Measurements from ENCODE around the gene VAV3.

VAV3 gene

DNA sequence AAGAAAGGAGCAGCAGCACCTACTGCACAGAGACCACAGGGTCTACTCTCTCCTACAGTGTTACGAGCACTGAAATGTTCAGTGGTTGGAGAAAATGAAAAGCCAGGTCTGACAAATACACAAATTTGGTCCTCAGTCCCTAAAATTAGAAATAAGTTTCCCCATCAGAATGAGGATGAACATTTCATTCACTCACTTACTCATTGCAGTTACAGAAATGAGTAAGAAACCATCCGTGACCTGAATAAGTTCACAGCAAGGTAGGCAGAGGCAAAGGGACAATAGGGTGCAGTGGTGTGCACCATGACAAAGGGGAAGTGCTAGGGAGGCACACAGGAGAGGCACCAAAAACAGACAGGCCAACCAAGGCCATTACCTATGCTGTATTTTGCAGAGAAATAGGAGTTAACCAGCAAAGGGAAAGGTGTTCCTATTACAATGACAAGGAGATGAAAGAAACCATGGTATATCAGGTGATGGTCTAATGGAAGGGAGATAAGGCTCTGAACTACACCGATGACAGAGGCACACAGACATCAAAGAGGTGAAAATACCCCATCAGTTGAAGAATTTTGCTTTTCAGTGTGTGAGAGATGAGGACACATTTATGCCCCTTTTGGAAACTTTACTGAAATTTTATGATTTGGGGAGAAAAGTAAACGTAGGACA, 29.4 kb downstream of the VAV3 start:
- 79 to 90% methylated on average over 2 of the region's 4 CpGs for WGBS, 2 experiments (ENCODE audit: insufficient coverage in 2 of 2)
- no peak overlapping the region for H3K27ac ChIP-seq (ENCODE audit: low read depth, low read length, severe bottlenecking)
- no peaks in the 10 kb centered on the region for H3K9me3 ChIP-seq (ENCODE audit: control insufficient read depth, low read length)
- no peaks in the 10 kb centered on the region for H3K36me3 ChIP-seq (ENCODE audit: control insufficient read depth, insufficient read depth, low read length)
- peaks cover 11% of the 10 kb centered on the region for H3K4me1 ChIP-seq (ENCODE audit: control insufficient read depth, insufficient read depth, low read length, poor library complexity, severe bottlenecking)
- H3K4me3 ChIP-seq (ENCODE audit: extremely low read depth, insufficient read depth, low read length, poor library complexity, severe bottlenecking): no peak overlapping the region

DNA sequence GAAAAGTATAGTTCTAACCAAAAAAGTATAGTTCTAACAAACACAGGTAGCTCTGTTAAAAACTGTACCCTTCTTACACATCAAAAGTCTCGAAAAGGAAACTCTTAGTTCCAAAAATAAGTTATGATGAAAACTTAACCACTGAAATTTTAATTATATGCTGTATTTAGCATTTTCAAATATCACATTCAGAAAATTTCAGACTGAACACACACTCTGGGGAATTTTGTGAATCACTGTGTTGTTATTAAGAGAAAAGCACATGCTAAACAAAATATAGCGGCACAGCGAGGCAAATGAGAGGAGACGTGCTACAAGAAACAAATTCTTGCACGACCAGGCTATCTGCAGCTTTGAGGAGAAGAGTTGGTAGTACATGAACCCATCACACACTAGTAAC, 30.4 kb downstream of the VAV3 start:
- no peak overlapping the region for H3K4me3 ChIP-seq (ENCODE audit: extremely low read depth, insufficient read depth, low read length, poor library complexity, severe bottlenecking)
- no peaks in the 10 kb centered on the region for H3K36me3 ChIP-seq (ENCODE audit: control insufficient read depth, insufficient read depth, low read length)
- H3K9me3 ChIP-seq (ENCODE audit: control insufficient read depth, low read length): no peaks in the 10 kb centered on the region
- H3K4me1 ChIP-seq (ENCODE audit: control insufficient read depth, insufficient read depth, low read length, poor library complexity, severe bottlenecking): peaks cover 11% of the 10 kb centered on the region
- H3K27ac ChIP-seq (ENCODE audit: low read depth, low read length, severe bottlenecking): no peak overlapping the region
- 95 to 96% methylated on average over 4 of the region's 5 CpGs for WGBS, 2 experiments (ENCODE audit: insufficient coverage in 2 of 2)

DNA sequence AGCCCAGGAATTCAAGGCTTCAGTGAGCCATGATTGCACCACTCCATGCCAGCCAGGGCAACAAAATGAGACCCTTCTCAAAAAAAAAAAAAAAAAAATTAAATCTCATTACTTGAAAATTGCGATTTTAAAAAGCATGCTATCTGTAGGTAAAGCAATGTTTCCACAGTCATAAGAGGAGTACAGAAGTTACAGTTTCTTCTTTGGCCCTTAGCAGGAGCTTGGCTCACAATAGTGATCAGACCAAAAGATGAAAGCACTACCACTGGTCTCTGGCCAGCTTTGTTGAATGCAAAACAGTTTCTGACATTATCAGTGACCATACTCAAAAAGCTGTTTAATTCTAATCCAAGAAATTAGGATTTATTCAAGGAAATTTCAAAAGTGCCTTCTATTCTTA, 31.2 kb downstream of the VAV3 start:
- H3K36me3 ChIP-seq (ENCODE audit: control insufficient read depth, insufficient read depth, low read length): no peaks in the 10 kb centered on the region
- no peaks in the 10 kb centered on the region for H3K9me3 ChIP-seq (ENCODE audit: control insufficient read depth, low read length)
- no peak overlapping the region for H3K4me3 ChIP-seq (ENCODE audit: extremely low read depth, insufficient read depth, low read length, poor library complexity, severe bottlenecking)
- H3K4me1 ChIP-seq (ENCODE audit: control insufficient read depth, insufficient read depth, low read length, poor library complexity, severe bottlenecking): peaks cover 11% of the 10 kb centered on the region
- no peak overlapping the region for H3K27ac ChIP-seq (ENCODE audit: low read depth, low read length, severe bottlenecking)
- 100% methylated on average over 1 of the region's 1 CpG; no CpG with 5 or more reads in 1 of the 2 experiments for WGBS, 2 experiments (ENCODE audit: insufficient coverage in 2 of 2)

DNA sequence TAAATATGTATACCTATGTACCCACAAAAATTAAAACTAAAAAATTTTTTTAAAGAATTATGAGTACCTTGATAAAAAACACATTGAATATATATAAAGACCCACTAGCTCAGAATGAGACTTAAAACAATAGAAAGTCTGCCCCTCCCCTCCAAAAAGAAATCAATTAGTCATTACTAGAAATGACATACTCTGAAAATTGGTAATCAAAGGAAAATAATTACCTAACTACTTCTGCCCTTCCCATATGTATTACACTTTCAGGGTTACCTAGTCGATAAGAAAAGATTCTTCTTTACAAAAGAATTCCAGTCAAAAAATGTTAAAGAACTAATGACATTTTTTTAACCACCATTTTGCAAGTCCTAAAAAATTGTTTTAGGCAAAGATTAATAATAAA, 34.7 kb downstream of the VAV3 start:
- no peaks in the 10 kb centered on the region for H3K4me1 ChIP-seq (ENCODE audit: control insufficient read depth, insufficient read depth, low read length, poor library complexity, severe bottlenecking)
- no peak overlapping the region for H3K27ac ChIP-seq (ENCODE audit: low read depth, low read length, severe bottlenecking)
- no peaks in the 10 kb centered on the region for H3K36me3 ChIP-seq (ENCODE audit: control insufficient read depth, insufficient read depth, low read length)
- 100% methylated on average over 1 of the region's 1 CpG; no CpG with 5 or more reads in 1 of the 2 experiments for WGBS, 2 experiments (ENCODE audit: insufficient coverage in 2 of 2)
- no peak overlapping the region for H3K4me3 ChIP-seq (ENCODE audit: extremely low read depth, insufficient read depth, low read length, poor library complexity, severe bottlenecking)
- H3K9me3 ChIP-seq (ENCODE audit: control insufficient read depth, low read length): no peaks in the 10 kb centered on the region

DNA sequence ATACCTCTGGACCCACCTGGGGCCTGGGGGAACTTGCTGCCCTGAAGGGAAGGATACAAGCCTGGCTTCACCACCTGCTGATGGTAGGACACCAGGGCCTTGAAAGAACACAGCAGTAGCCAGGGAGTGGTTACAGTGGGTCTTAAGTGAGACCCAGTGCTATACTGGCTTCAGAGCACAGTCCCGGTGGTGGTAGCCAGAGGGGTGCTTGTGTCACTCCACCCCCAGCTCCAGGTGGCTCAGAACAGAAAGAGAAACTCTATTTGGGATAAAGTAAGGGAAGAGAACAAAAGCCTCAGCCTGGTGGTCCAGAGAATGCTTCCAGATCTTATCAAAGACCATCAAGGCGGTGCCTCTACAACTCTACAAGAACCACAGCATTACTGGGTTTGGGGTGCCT, 37.2 kb downstream of the VAV3 start:
- no peaks in the 10 kb centered on the region for H3K9me3 ChIP-seq (ENCODE audit: control insufficient read depth, low read length)
- no peak overlapping the region for H3K27ac ChIP-seq (ENCODE audit: low read depth, low read length, severe bottlenecking)
- H3K4me1 ChIP-seq (ENCODE audit: control insufficient read depth, insufficient read depth, low read length, poor library complexity, severe bottlenecking): no peaks in the 10 kb centered on the region
- H3K36me3 ChIP-seq (ENCODE audit: control insufficient read depth, insufficient read depth, low read length): no peaks in the 10 kb centered on the region
- H3K4me3 ChIP-seq (ENCODE audit: extremely low read depth, insufficient read depth, low read length, poor library complexity, severe bottlenecking): no peak overlapping the region
- WGBS, 2 experiments (ENCODE audit: insufficient coverage in 2 of 2): 100% methylated on average over 1 of the region's 2 CpGs; no CpG with 5 or more reads in 1 of the 2 experiments

DNA sequence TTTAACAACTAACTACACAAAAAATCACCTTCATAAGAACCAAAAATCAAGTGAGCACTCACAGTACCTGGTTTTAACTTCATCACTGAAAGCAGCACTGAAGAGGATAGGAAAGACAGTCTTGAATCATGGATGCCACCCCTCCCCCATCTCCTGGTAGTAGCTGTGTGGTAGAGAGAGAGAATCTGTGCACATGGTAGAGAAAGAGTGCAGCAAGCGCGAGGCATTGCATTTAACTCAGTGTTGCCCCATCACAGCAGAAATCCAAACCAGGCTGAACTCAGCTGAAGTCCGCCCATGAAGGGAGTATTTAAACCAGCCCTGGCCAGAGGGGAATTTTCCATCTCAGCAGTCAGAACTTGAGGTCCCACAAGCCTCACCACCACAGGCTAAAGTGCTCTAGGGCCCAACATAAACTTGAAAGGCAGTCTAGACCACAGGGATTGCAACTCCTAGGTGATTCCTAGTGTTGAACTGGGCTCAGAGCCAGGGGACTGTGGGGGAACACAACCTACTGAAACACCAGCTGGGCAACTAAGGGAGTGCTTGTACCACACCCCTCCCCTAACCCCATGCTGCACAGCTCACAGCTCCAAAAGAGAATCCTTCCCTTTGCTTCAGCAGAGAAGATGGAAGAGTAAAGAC, 38.4 kb downstream of the VAV3 start:
- H3K9me3 ChIP-seq (ENCODE audit: control insufficient read depth, low read length): no peaks in the 10 kb centered on the region
- no peak overlapping the region for H3K27ac ChIP-seq (ENCODE audit: low read depth, low read length, severe bottlenecking)
- no peaks in the 10 kb centered on the region for H3K4me1 ChIP-seq (ENCODE audit: control insufficient read depth, insufficient read depth, low read length, poor library complexity, severe bottlenecking)
- no peak overlapping the region for H3K4me3 ChIP-seq (ENCODE audit: extremely low read depth, insufficient read depth, low read length, poor library complexity, severe bottlenecking)
- H3K36me3 ChIP-seq (ENCODE audit: control insufficient read depth, insufficient read depth, low read length): no peaks in the 10 kb centered on the region
- 87% methylated on average over 3 of the region's 3 CpGs; no CpG with 5 or more reads in 1 of the 2 experiments for WGBS, 2 experiments (ENCODE audit: insufficient coverage in 2 of 2)

GRCh38 chr1:107925565-107925964, 39.4 kb downstream of the VAV3 start:
- Histone ChIP-seq H3K4me3 (ENCODE audit: extremely low read depth, insufficient read depth, low read length, poor library complexity, severe bottlenecking) (no peak overlapping the region), H3K36me3 (ENCODE audit: control insufficient read depth, insufficient read depth, low read length) (no peaks in the 10 kb centered on the region), H3K27ac (ENCODE audit: low read depth, low read length, severe bottlenecking) (no peak overlapping the region), H3K4me1 (ENCODE audit: control insufficient read depth, insufficient read depth, low read length, poor library complexity, severe bottlenecking) (no peaks in the 10 kb centered on the region), H3K9me3 (ENCODE audit: control insufficient read depth, low read length) (no peaks in the 10 kb centered on the region)
- WGBS, 2 experiments (ENCODE audit: insufficient coverage in 2 of 2): no CpG with 5 or more reads among the region's 1 CpG

GRCh38 chr1:107920999-107921398, 44.0 kb downstream of the VAV3 start:
- Histone ChIP-seq H3K9me3 (ENCODE audit: control insufficient read depth, low read length) (no peaks in the 10 kb centered on the region), H3K36me3 (ENCODE audit: control insufficient read depth, insufficient read depth, low read length) (no peaks in the 10 kb centered on the region), H3K4me3 (ENCODE audit: extremely low read depth, insufficient read depth, low read length, poor library complexity, severe bottlenecking) (no peak overlapping the region), H3K27ac (ENCODE audit: low read depth, low read length, severe bottlenecking) (no peak overlapping the region), H3K4me1 (ENCODE audit: control insufficient read depth, insufficient read depth, low read length, poor library complexity, severe bottlenecking) (no peaks in the 10 kb centered on the region)
- 90 to 95% methylated on average over 6 of the region's 6 CpGs for WGBS, 2 experiments (ENCODE audit: insufficient coverage in 2 of 2)

DNA sequence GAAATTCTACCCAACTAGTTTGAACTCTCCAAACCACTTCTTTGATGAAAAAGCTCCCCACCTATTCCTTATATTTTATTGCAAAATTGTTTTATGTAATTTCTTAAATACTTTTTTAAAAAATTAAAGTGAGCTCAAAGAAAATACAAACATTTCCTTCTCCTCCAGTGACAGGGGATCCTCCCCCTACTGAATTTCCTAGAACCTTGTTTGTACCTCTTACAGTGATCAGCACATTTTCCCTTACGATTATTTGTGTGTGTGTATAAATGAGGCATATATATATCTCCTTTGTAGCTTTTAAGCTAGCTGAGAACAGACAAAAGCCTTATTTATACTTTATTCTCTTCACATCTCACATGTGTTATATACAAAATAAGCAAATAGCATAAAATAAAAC, 44.4 kb downstream of the VAV3 start:
- Histone ChIP-seq H3K27ac (ENCODE audit: low read depth, low read length, severe bottlenecking) (no peak overlapping the region), H3K36me3 (ENCODE audit: control insufficient read depth, insufficient read depth, low read length) (no peaks in the 10 kb centered on the region), H3K4me3 (ENCODE audit: extremely low read depth, insufficient read depth, low read length, poor library complexity, severe bottlenecking) (no peak overlapping the region), H3K4me1 (ENCODE audit: control insufficient read depth, insufficient read depth, low read length, poor library complexity, severe bottlenecking) (no peaks in the 10 kb centered on the region), H3K9me3 (ENCODE audit: control insufficient read depth, low read length) (no peaks in the 10 kb centered on the region)
- no CpG with 5 or more reads among the region's 1 CpG for WGBS, 2 experiments (ENCODE audit: insufficient coverage in 2 of 2)

DNA sequence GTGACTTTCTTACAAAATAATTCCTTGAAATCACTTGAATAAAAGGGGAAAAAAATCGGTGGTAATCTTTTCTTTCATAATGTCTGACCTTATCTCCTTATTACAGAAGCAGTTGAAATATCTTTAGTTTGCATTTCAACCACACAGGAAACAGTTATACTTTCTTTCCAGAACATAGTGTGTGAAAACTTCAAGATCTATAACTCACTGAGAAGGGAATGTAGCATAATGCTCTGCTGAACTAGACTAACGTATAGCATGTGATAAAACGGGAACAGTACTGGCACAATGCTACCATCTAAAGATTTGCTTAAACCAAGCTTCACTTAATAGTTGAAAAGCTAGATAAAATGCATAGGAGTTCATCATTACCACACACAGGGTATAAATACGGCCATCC, 45.0 kb downstream of the VAV3 start:
- no peak overlapping the region for H3K27ac ChIP-seq (ENCODE audit: low read depth, low read length, severe bottlenecking)
- no peaks in the 10 kb centered on the region for H3K4me1 ChIP-seq (ENCODE audit: control insufficient read depth, insufficient read depth, low read length, poor library complexity, severe bottlenecking)
- H3K4me3 ChIP-seq (ENCODE audit: extremely low read depth, insufficient read depth, low read length, poor library complexity, severe bottlenecking): no peak overlapping the region
- WGBS, 2 experiments (ENCODE audit: insufficient coverage in 2 of 2): 43% methylated on average over 2 of the region's 4 CpGs; no CpG with 5 or more reads in 1 of the 2 experiments
- H3K36me3 ChIP-seq (ENCODE audit: control insufficient read depth, insufficient read depth, low read length): no peaks in the 10 kb centered on the region
- no peaks in the 10 kb centered on the region for H3K9me3 ChIP-seq (ENCODE audit: control insufficient read depth, low read length)

DNA sequence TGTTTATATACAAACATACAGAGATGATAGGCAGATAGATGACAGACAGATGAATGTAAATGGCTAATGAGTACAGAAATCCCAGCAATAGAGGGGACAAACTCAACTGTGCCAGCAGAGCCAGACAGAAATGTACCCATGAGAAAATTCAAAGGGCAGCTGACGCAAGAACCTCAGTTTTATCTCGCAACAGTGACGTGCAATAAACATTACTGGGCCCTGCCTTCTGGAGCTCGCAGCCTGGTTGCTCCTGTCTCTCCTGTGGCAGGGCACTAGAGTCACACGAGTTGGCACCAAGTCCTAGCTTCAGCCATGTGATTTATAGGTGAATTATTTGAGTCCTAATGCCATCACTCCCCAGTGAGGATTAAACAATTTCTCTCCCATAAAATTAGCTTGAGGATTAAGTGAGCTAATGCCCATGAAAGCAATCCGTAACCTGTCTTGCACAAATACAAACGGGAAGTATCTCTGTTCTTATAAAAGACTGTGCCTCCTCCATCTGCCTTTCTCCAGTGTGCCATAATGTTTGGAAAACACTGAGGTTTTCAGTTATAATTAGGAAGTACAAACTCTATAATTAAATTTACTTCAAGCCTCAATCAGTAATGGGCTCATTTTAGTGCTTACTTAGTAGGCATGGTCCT, 50.7 kb downstream of the VAV3 start:
- Histone ChIP-seq H3K4me3 (ENCODE audit: extremely low read depth, insufficient read depth, low read length, poor library complexity, severe bottlenecking) (no peak overlapping the region), H3K36me3 (ENCODE audit: control insufficient read depth, insufficient read depth, low read length) (no peaks in the 10 kb centered on the region), H3K27ac (ENCODE audit: low read depth, low read length, severe bottlenecking) (no peak overlapping the region), H3K4me1 (ENCODE audit: control insufficient read depth, insufficient read depth, low read length, poor library complexity, severe bottlenecking) (no peaks in the 10 kb centered on the region), H3K9me3 (ENCODE audit: control insufficient read depth, low read length) (no peaks in the 10 kb centered on the region)
- 87 to 97% methylated on average over 5 of the region's 7 CpGs for WGBS, 2 experiments (ENCODE audit: insufficient coverage in 2 of 2)

Data from mesodermal cell (in vitro differentiated cells).